WERI-Rb-1 (cell line): ENCODE measurements around the gene ATG9A.

ENCODE experiments used
- DNase-seq: peaks from one replicate; pipeline ENCODE4 v3.0.0-alpha.2; 2020
- H3K27ac ChIP-seq: fragments of 250-450 bp; sonication (Bioruptor Pico); 2 replicates; pipeline ENCODE4 v1.5.1; 2020; ENCODE audit warnings: mild to moderate bottlenecking, moderate library complexity
- H3K27me3 ChIP-seq: fragments of 250-450 bp; sonication (Bioruptor Pico); 2 replicates; pipeline ENCODE4 v1.5.1; 2021; ENCODE audit warnings: mild to moderate bottlenecking, low read depth, moderate library complexity; ENCODE audit not compliant: insufficient read depth, severe bottlenecking
- H3K36me3 ChIP-seq: fragments of 250-450 bp; sonication (Bioruptor Pico); 2 replicates; pipeline ENCODE4 v1.5.1; 2020; ENCODE audit warnings: mild to moderate bottlenecking, moderate library complexity
- H3K4me3 ChIP-seq: 2 replicates; pipeline ENCODE4 v1.5.1; 2011; ENCODE audit warnings: low read depth, mild to moderate bottlenecking, control low read depth, low read length
- H3K9me3 ChIP-seq: fragments of 250-450 bp; sonication (Bioruptor Pico); 2 replicates; pipeline ENCODE4 v1.5.1; 2021; ENCODE audit warnings: mild to moderate bottlenecking, moderate library complexity; ENCODE audit not compliant: severe bottlenecking
- CTCF ChIP-seq: IDR thresholded peaks from 2 replicates; pipeline ENCODE4 v1.5.1; 2011; ENCODE audit warnings: low read depth, mild to moderate bottlenecking, control low read depth, inconsistent platforms, low read length

Gene ATG9A

GRCh38 chr2:219186754-219187456 lies 42.5 kb downstream of the ATG9A start:
- no peak for DNase-seq
- Histone ChIP-seq H3K27me3 (no peaks in the 10 kb centered on the region), H3K4me3 (no peak overlapping the region), H3K36me3 (peaks cover 26% of the 10 kb centered on the region), H3K9me3 (no peaks in the 10 kb centered on the region), H3K27ac (no peak overlapping the region)
- no peak for TF ChIP-seq CTCF

- no peak overlapping the region for H3K4me3 ChIP-seq
- no peaks in the 10 kb centered on the region for H3K27me3 ChIP-seq
- H3K36me3 ChIP-seq, result peaks cover 54% of the 10 kb centered on the region
- no peaks in the 10 kb centered on the region for H3K9me3 ChIP-seq
- peak; percentile 84 for DNase-seq
- H3K27ac ChIP-seq, result peak overlapping the region; percentile 83
- TF ChIP-seq CTCF, result no peak
These were observed 45.3 kb downstream of the ATG9A start for GRCh38 chr2:219184121-219184520.

- Histone ChIP-seq H3K27me3 (no peaks in the 10 kb centered on the region), H3K27ac (peak overlapping the region; percentile 83), H3K36me3 (peaks cover 57% of the 10 kb centered on the region), H3K4me3 (no peak overlapping the region), H3K9me3 (no peaks in the 10 kb centered on the region)
- TF ChIP-seq CTCF, result no peak
- DNase-seq, result no peak
These were observed 46.2 kb downstream of the ATG9A start for GRCh38 chr2:219183151-219183772.

GRCh38 chr2:219182331-219183150 lies 46.9 kb downstream of the ATG9A start:
- Histone ChIP-seq H3K27ac (peak overlapping the region; percentile 83), H3K27me3 (no peaks in the 10 kb centered on the region), H3K36me3 (peaks cover 57% of the 10 kb centered on the region), H3K9me3 (no peaks in the 10 kb centered on the region), H3K4me3 (no peak overlapping the region)
- TF ChIP-seq CTCF, result no peak
- DNase-seq, result no peak

GRCh38 chr2:219181531-219181930 lies 47.9 kb downstream of the ATG9A start:
- Histone ChIP-seq H3K36me3 (peaks cover 57% of the 10 kb centered on the region), H3K4me3 (no peak overlapping the region)
- TF ChIP-seq CTCF, result no peak

More at GRCh38 chr2:219181531-219181930, 47.9 kb downstream of the ATG9A start:
- Histone ChIP-seq H3K9me3 (no peaks in the 10 kb centered on the region), H3K27me3 (no peaks in the 10 kb centered on the region), H3K27ac (no peak overlapping the region)
- no peak for DNase-seq
